Tibial artery (tissue), 4 donors: ENCODE data around the gene GLIPR1L2.

Experiments
- DNase-seq, 2 donors: peaks; one replicate each; pipeline ENCODE4 v3.0.0-alpha.2; 2019
- H3K27ac ChIP-seq, 2 donors: fragments of 200-600 bp; sonication (generic) in 1 of 2; 1 replicate in 1 of 2; 2 replicates in 1 of 2; pipeline ENCODE4 v1.5.1; 2018 to 2019; ENCODE audit warnings: mild to moderate bottlenecking in 1 of 2
- H3K27me3 ChIP-seq, 2 donors: fragments of 200-600 bp; sonication (generic) in 1 of 2; one replicate each; pipeline versions ENCODE4 v1.5.1 to v1.6.0; 2016 to 2019
- H3K36me3 ChIP-seq, 3 donors: fragments of 200-600 bp; sonication (generic) in 2 of 3; one replicate each; pipeline ENCODE4 v1.5.1; 2016 to 2019; ENCODE audit warnings: mild to moderate bottlenecking in 2 of 3
- H3K4me1 ChIP-seq, 4 donors: fragments of 200-600 bp; sonication (generic) in 2 of 4; 1 replicate in 3 of 4; 2 replicates in 1 of 4; pipeline ENCODE4 v1.5.1; 2016 to 2019
- H3K4me3 ChIP-seq, 2 donors: fragments of 200-600 bp; sonication (generic) in 1 of 2; 1 replicate in 1 of 2; 2 replicates in 1 of 2; pipeline ENCODE4 v1.5.1; 2018 to 2019; ENCODE audit warnings: mild to moderate bottlenecking in 2 of 2
- H3K9me3 ChIP-seq, 3 donors: fragments of 200-600 bp; sonication (generic) in 1 of 3; one replicate each; pipeline ENCODE4 v1.5.1; 2016 to 2019
- CTCF ChIP-seq, 2 experiments: fragments of 200-600 bp in 1 of 2; fragments of 450-650 bp in 1 of 2; IDR thresholded peaks; one replicate each; pipeline ENCODE4 v1.5.1; 2017 to 2019; ENCODE audit warnings: antibody characterized with exemption in 2 of 2, mild to moderate bottlenecking in 1 of 2, moderate library complexity in 1 of 2
- intact Hi-C: fragments of 100-400 bp; cut with DNase I; formaldehyde crosslinking; loops from one replicate; pipeline ENCODE4 v1.15.0; 2023; ENCODE audit warnings: low total_unique reads

GLIPR1L2 gene

GRCh38 chr12:75460204-75460603, 69.3 kb downstream of the GLIPR1L2 start:
- Histone ChIP-seq H3K27me3 (no peaks in the 10 kb centered on the region), H3K9me3 (peaks cover 0 to 12% (median 6%) of the 10 kb centered on the region in 3 donors), H3K36me3 (no peaks in the 10 kb centered on the region), H3K4me1 (no peaks in the 10 kb centered on the region), H3K4me3 (no peak overlapping the region), H3K27ac (no peak overlapping the region)
- DNase-seq: no peak
- no peak for TF ChIP-seq CTCF (IDR thresholded peaks at IDR 0.05)
- intact Hi-C loops: no loop called here

- no peaks in the 10 kb centered on the region for H3K27me3 ChIP-seq
- no peaks in the 10 kb centered on the region for H3K9me3 ChIP-seq
- H3K27ac ChIP-seq: no peak overlapping the region
- no peaks in the 10 kb centered on the region for H3K36me3 ChIP-seq
- H3K4me1 ChIP-seq: no peaks in the 10 kb centered on the region
- no peak overlapping the region for H3K4me3 ChIP-seq
- TF ChIP-seq CTCF (IDR thresholded peaks at IDR 0.05): no peak
- intact Hi-C loops: no loop called here
- no peak for DNase-seq
These were observed 81.3 kb downstream of the GLIPR1L2 start for GRCh38 chr12:75471902-75472890.

DNA sequence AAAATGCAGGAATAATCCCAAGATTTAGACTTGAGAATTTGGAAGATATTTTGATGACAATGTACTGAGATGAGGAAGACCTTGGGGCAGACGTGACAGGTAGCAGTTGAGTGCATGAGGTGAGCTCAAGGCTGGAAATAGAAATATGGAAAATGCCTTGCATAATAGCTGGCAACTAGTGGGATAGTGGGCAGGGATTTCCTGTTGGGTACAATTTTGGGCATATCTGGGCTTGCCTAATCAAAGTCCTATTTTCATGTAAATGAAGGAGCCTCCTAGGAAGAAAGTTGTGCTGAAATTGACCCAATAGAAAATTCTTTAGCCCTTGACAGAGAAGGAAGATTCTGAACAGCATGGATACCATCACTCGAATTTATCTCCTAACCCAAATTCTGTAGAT, 83.2 kb downstream of the GLIPR1L2 start:
- no peak for DNase-seq
- no peak for TF ChIP-seq CTCF (IDR thresholded peaks at IDR 0.05)
- Histone ChIP-seq H3K4me1 (no peaks in the 10 kb centered on the region), H3K27me3 (no peaks in the 10 kb centered on the region), H3K9me3 (no peaks in the 10 kb centered on the region), H3K4me3 (no peak overlapping the region), H3K36me3 (no peaks in the 10 kb centered on the region), H3K27ac (no peak overlapping the region)
- intact Hi-C loops: no loop called here

DNA sequence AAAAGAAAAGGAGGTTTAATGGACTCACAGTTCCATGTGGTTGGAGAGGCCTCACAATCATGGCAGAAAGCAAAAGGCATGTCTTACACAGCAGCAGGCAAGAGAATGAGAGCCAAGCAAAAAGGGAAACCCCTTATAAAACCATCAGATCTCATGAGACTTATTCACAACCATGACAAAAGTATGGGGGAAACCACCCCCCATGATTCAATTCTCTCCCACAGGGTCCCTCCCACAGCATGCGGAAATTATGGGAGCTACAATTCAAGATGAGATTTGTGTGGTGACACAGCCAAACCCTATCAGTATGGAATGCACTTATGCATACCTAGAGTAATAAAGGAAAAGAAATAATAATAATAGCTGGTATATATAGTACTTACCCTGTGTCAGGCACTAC, 85.2 kb downstream of the GLIPR1L2 start:
- no peak for DNase-seq
- Histone ChIP-seq H3K27ac (no peak overlapping the region), H3K4me3 (no peak overlapping the region), H3K4me1 (peaks cover 0 to 7% (median 2%) of the 10 kb centered on the region in 4 donors), H3K9me3 (no peaks in the 10 kb centered on the region), H3K27me3 (no peaks in the 10 kb centered on the region), H3K36me3 (no peaks in the 10 kb centered on the region)
- intact Hi-C loops: no loop called here
- TF ChIP-seq CTCF (IDR thresholded peaks at IDR 0.05): no peak

GRCh38 chr12:75477137-75477536, 86.2 kb downstream of the GLIPR1L2 start:
- no peak for DNase-seq

More at GRCh38 chr12:75477137-75477536, 86.2 kb downstream of the GLIPR1L2 start:
- Histone ChIP-seq H3K4me1 (peaks cover 0 to 14% (median 5%) of the 10 kb centered on the region in 4 donors), H3K27ac (no peak overlapping the region), H3K9me3 (no peaks in the 10 kb centered on the region), H3K36me3 (no peaks in the 10 kb centered on the region), H3K4me3 (no peak overlapping the region), H3K27me3 (no peaks in the 10 kb centered on the region)
- TF ChIP-seq CTCF (IDR thresholded peaks at IDR 0.05): no peak
- intact Hi-C loops: no loop called here
